Measurements from ENCODE around the gene SLC8B1. TPM values are rescaled to one million over a fixed set of nuclear protein-coding genes. Genes with fewer than 3 reads are reported as not detected.

Gene SLC8B1
- total and polyA plus RNA-seq, 2 of the 4 experiments (the other 2 are of a cell fraction) = 4.1 to 10.2 TPM

DNA sequence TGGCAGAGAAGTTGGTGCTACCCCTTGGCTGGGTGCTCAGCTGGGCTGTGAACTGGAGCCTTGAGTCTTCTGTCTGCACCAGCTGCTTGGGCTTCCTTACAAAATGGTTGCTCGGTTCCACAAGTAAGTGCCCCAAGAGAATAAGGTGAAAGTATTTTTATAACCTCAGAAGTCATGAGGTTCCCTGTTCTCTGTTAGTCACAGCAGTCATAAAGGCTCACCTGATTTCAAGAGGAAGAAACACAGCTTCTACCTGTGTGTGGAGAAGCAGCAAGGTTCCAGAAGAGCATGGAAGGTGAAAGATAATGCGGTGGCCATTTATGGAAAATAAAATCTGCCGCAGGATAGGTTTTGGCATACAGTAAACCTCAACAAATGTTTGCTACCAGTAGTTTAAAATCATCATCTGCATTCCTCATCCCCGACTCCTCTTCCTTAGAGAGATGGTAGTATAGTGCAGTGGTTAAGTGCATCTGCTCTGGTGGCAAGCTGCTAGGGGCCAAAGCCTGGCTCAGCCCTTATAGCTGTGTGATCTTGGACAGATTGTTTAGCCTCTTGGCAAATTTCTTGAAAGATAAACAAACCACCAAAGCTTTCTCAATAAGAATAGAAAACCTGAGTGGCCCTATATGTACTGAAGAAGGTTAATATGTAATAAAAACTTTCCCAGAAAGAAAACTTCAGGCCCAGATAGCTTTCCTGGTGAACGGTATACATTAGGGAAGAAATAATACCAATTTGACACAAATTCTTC, 81.2 kb downstream of the SLC8B1 start:
- H2BK15ac ChIP-seq (ENCODE audit: low read depth, low read length) = no peak overlapping the region
- ATAC-seq (ENCODE audit: low read depth) (no peak; the same call in 1 of the 2 replicates), DNase-seq (no peak)
- H3K27ac ChIP-seq (ENCODE audit: insufficient read depth, low read length) = no peak overlapping the region
- no peaks in the 10 kb centered on the region for H3K27me3 ChIP-seq (ENCODE audit: control insufficient read depth, insufficient read depth, low read length)
- H2BK120ac ChIP-seq (ENCODE audit: low read depth, low read length) = no peak overlapping the region
- H4K91ac ChIP-seq (ENCODE audit: insufficient read depth, low read depth, low read length) = no peak overlapping the region
- CTCF ChIA-PET = no interaction called here
- H4K8ac ChIP-seq (ENCODE audit: low read depth in 2 of 2, low read length in 2 of 2) = no peak overlapping the region
- no peak overlapping the region for H3K4me2 ChIP-seq (ENCODE audit: low read depth, low read length)
- 0 out of 2 replicates have a peak, but pooled peaks cover 4% of the 10 kb centered on the region for H3K9me1 ChIP-seq (ENCODE audit: insufficient read depth, low read length)
- no peak overlapping the region for H2BK20ac ChIP-seq (ENCODE audit: low read depth, low read length)
- peaks cover 2% of the 10 kb centered on the region; the same call in 1 of the 2 replicates for H3K9me3 ChIP-seq (ENCODE audit: control insufficient read depth, insufficient read depth, low read length)
- no peak overlapping the region for H3K9ac ChIP-seq (ENCODE audit: low read depth, low read length)
- H3K4ac ChIP-seq (ENCODE audit: low read depth, low read length) = no peak overlapping the region
- no peak overlapping the region for H3K18ac ChIP-seq (ENCODE audit: low read depth, low read length)
- H4K5ac ChIP-seq (ENCODE audit: low read depth, low read length) = no peak overlapping the region
- WGBS, 2 experiments (ENCODE audit: extremely low coverage in 2 of 2, insufficient read length in 1 of 2) = no CpG with 5 or more reads among the region's 5 CpGs
- in situ Hi-C loops (cut with MboI; ENCODE audit: low sequenced_read_pairs) (no loop called here), intact Hi-C loops (cut with micrococcal nuclease) (no loop called here), dilution Hi-C loops (cut with HindIII; ENCODE audit: low sequenced_read_pairs, unreplicated experiment) (no loop called here)
- H2AFZ ChIP-seq (replicated peaks; ENCODE audit: low read length, poor library complexity) = no peak overlapping the region
- POLR2A ChIA-PET (ENCODE audit: unreplicated experiment) = no interaction called here
- no peak overlapping the region for H3K56ac ChIP-seq (ENCODE audit: extremely low read depth, insufficient read depth, low read length)
- TF ChIP-seq, protein P1, sequence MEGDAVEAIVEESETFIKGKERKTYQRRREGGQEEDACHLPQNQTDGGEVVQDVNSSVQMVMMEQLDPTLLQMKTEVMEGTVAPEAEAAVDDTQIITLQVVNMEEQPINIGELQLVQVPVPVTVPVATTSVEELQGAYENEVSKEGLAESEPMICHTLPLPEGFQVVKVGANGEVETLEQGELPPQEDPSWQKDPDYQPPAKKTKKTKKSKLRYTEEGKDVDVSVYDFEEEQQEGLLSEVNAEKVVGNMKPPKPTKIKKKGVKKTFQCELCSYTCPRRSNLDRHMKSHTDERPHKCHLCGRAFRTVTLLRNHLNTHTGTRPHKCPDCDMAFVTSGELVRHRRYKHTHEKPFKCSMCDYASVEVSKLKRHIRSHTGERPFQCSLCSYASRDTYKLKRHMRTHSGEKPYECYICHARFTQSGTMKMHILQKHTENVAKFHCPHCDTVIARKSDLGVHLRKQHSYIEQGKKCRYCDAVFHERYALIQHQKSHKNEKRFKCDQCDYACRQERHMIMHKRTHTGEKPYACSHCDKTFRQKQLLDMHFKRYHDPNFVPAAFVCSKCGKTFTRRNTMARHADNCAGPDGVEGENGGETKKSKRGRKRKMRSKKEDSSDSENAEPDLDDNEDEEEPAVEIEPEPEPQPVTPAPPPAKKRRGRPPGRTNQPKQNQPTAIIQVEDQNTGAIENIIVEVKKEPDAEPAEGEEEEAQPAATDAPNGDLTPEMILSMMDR (conservative IDR thresholded peaks at IDR 0.05; ENCODE audit: low read depth, low read length) = no peak
- TF ChIP-seq MAZ (IDR thresholded peaks at IDR 0.05; ENCODE audit: borderline replicate concordance, low read depth, low read length) (no peak), CHD1 (IDR thresholded peaks at IDR 0.05; ENCODE audit: low read depth, low read length) (no peak), NFE2L2 (IDR thresholded peaks at IDR 0.05; ENCODE audit: low read depth, low read length) (no peak), RAD21 (IDR thresholded peaks at IDR 0.05; ENCODE audit: low read length) (no peak), RCOR1 (IDR thresholded peaks at IDR 0.05; ENCODE audit: insufficient replicate concordance, low read length) (no peak), RFX5 (IDR thresholded peaks at IDR 0.05; ENCODE audit: low read depth, low read length) (no peak), SMC3 (IDR thresholded peaks at IDR 0.05; ENCODE audit: low read depth, low read length) (no peak), CEBPB (IDR thresholded peaks at IDR 0.05; ENCODE audit: low read depth, low read length) (no peak)
- TF ChIP-seq, protein P2, sequence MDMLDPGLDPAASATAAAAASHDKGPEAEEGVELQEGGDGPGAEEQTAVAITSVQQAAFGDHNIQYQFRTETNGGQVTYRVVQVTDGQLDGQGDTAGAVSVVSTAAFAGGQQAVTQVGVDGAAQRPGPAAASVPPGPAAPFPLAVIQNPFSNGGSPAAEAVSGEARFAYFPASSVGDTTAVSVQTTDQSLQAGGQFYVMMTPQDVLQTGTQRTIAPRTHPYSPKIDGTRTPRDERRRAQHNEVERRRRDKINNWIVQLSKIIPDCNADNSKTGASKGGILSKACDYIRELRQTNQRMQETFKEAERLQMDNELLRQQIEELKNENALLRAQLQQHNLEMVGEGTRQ (IDR thresholded peaks at IDR 0.05; ENCODE audit: low read depth, low read length) = no peak
- H3K36me3 ChIP-seq (ENCODE audit: control insufficient read depth, insufficient read depth, low read length) = peaks cover 1% of the 10 kb centered on the region; the same call in 1 of the 2 replicates
- BruUV-seq (replicated peaks) = no TSS peak
- H2AK5ac ChIP-seq (ENCODE audit: low read depth, low read length) = no peak overlapping the region
- H3K14ac ChIP-seq (replicated peaks; ENCODE audit: low read depth, low read length) = no peak overlapping the region
- no peaks in the 10 kb centered on the region for H3K4me1 ChIP-seq (ENCODE audit: control insufficient read depth, insufficient read depth, low read length)
- H4K20me1 ChIP-seq (ENCODE audit: insufficient read depth, low read length) = no peaks in the 10 kb centered on the region
- no peak overlapping the region for H3K23ac ChIP-seq (ENCODE audit: low read depth, low read length)
- no peak overlapping the region for H2AK9ac ChIP-seq (replicated peaks; ENCODE audit: low read depth, low read length, poor library complexity)
- H3K79me1 ChIP-seq (ENCODE audit: low read depth in 1 of 2, low read length in 2 of 2) = no peaks in the 10 kb centered on the region
- no peak overlapping the region for H3K4me3 ChIP-seq (ENCODE audit: insufficient read depth, low read depth, low read length)
- no peak overlapping the region for H2BK5ac ChIP-seq (ENCODE audit: low read depth, low read length, poor library complexity, severe bottlenecking)

All from IMR-90 (cell line).